Brain pericyte (primary cell): ENCODE data around the gene C6.
"Not testable (repeated sequence)": the region's sequence is repeated elsewhere in the genome, so short reads cannot be mapped to it uniquely, and the experiment has no call there.

Experiments
- DNase-seq: peaks from one replicate; pipeline ENCODE4 v3.0.0-alpha.2; 2012; ENCODE audit warnings: low read depth, low spot score

C6 gene

DNA sequence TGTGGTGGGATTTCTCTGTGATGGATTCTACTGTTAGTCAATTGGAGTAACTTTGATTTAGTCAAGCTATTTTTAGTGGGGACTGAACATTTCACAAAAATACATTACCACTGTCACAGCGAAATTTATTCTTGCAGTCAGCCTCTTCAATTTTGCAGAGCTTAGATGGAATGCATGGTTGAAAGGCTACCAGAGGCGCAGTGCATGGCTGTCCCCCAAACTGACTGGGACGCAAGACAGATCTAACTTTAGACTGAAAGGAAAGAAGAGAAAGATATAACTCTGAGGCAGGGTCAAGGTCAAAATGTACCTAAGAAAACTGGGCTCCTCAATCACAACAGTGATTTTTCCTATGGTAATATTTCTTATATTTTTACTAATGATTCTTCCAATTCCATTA is 13.7 kb downstream of the C6 start:
- DNase-seq: no peak

DNA sequence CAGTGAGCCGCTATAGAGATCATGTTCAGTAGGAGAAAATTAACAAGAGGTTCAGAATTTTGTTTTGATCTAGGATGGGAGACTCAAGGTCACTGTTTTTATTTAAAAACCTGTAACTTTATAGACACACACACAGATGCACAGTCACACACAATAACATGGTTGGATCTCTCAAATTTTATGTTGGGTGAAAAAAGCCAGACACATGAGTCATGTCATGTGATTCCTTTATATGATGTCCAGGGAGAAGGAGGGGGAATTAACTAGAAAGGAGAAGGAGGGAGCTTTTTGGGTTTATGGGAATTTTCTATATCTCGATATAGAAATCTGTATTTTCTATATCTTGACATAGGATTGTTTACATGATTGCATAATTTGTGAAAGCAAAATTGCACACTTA is 17.1 kb downstream of the C6 start:
- DNase-seq: no peak

DNA sequence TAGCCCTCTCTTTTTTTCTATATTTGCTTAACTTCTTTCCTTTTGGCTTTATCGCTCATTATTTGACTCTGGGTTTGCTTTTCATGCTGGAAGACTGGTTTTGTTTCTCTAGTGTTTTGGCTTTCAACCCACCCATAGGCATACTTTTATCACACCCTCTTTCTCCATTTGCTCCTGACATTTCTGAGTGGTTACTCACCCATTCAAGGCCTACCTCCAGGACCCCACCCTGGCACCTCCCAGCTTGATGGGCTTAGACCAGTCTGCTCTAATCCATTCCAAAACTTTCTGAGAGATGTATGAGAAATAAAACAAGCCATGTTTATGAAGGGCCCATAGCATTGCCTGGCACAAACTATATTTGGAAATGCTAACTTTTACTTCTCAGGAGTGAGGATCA is 18.1 kb downstream of the C6 start:
- no peak for DNase-seq

DNA sequence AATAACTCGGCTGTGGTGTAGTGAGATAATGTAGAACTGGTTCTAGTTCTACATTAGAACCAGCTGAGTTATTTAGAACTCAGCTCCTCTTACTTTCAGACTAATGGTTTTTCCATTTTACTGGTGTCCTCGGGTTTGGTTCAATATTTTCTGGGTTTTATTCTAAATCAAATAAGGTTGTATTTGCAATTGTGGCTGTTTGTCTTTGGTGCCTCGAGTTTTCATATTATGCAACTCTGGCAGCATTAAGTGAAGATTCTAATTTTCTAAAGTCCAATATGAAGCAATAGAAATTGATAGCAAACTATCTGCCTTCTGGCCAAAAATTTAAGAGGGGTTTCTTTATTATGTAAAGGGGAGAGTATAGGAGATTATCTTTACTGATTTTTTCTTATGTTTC is 19.0 kb downstream of the C6 start:
- DNase-seq: no peak

DNA sequence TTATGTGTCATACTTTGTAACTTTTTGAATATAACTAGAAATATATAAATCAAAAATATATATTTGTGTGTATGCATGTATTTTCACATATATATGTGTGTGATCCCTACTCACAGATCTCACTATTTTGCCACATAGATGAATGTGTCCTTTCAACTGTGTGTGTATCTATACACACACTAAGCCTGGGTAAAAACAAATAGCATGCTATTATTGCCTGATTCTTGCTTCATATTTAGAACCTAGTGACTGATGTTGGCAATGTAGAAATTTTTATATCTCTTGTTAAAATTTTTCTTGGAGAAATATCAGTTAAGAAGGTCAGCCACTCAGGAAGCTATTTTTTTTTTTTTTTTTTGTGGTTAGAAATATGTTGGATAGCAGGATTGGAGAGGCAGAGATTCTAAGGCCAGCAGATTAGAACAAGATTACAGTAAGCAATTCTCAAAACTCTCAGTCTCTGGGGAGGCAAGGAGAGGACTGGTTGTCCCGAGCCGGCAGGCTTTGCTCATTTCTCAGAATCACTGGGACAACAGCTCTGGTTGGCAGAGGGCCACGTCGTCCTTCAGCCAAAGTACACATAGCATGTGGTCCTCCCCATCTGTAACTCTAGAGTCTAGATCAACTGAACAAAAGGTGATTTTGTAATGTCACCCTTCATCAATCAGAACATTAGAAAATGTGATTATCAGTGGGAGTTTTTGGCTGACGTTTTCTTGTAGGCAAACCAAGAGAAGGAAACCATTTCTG is 19.7 kb downstream of the C6 start:
- peak; percentile 86 for DNase-seq

DNA sequence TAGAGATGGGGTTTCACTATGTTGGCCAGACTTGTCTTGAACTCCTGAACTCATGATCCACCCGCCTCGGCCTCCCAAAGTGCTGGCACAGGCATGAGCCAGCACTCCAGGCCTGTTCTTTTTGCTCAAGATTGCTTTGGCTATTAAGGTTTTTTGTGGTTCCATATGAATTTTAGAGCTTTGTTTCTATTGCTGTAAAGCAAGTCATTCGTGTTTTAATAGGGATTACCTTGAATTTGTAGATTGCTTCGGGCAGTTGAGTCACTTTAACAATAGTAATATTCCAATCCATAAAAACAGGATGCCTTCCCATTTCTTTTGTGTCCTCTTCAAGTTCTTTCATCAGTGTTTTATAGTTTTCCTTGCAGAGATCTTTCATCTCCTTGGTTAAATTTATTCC is 22.1 kb downstream of the C6 start:
- DNase-seq: no peak

DNA sequence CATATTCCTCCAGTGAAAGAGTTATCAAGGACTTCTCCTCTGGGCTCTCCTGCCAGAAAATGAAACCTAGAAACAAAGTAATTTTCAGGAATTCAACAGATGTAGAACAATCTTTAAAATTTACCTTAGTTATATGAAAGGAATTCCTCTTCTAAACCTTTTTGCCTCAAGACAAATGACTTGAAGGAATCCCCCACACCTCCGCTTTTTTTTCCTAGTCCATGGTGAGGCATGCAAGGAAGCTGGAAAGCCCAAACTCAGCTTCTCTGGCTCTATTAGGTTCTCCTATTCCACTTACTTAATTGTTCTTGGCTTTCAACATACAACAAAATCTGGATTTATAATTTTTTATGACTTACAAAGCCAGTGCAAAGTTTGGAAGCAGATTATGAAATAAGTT is 27.2 kb downstream of the C6 start:
- DNase-seq: no peak

DNA sequence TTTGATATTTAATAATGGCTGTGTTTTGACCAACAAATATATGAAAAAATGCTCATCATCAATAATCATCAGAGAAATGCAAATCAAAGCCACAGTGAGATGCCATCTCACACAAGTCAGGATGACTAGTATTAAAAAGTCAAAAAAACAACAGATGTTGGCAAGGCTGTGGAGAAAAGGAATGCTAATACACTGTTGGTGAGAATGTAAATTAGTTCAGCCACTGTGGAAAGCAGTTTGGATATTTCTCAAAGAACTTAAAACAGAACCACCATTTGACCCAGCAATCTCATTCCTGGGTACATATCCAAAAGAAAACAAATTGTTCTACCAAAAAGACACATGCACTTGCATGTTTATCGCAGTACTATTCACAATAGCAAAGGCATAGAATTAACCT is 30.0 kb downstream of the C6 start:
- DNase-seq: not testable (repeated sequence)

DNA sequence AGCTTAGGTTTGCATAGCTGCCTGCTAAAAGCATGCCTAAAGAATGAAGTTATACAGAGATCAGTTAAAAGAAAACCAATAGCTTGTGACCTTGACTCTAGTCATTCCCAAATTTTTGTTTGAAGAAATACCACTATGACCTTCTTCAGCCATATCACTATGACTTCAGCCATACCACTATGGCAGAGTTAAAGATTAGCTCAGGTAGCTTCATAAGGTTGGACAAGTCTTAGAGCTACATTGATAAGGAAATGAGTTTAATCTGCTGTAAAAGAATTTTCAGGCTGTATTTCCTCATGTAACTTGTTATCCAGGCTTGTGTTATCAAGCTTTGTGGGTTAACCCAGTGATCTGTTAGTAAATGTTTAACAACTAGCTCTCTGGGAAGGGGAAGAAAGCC is 30.7 kb downstream of the C6 start:
- DNase-seq: no peak

DNA sequence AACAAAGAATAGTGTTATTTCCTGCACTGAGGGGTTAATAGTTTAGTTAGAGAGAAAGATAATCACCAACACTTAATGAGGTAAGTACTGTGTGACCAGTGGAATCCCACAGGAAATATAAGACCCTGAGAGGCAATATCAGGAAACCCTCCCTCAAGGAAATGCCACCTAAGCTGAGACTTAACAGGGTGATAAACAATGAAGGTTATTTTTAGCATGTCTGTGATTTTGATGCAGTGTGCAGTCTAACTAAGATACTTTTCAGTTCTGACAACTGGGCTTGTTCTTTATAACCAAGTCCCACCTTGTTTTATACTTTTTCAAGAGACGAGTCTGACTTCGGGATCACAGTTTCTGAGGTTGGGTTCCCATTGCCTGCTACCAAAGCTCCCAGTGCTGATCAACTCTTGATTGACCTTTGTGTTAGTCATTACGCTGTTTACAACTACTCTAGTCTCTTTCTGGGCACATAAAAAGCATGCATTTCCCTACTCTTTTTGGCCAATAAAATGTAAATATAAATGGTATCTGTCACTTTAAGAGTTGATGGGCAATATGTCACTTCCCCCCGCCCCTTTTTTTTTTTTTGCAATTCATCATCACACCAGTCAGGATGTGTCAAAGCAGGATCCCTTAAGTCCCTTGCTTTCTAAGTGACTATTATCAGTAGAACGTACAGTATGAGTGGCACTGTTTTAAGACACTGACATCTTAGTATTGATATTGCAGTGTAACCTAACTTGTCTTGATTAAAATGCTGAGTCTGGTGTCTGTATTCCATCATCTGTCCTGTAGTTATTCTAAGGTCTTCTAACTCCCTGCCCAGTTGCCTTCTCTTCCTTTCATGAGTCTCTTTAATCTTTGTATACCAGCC is 31.4 kb downstream of the C6 start:
- no peak for DNase-seq

DNA sequence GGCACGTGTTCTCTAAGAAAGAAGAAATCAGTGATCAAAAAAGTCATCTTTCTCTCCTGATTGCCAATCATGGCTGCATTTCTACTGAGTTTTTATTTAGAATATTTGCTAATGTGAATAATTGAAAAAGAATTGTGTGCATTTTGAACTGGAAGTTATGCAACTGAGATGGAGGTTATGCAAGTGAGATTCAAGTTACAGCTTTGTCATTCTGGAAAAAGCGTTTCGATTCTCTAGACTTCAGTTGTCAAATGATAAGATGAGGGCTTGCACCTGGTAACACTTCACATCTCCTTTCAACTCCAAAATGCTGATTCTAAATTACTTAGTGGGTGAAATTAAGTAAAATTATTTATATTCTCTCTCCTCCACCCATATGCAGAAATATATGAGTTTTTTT is 36.4 kb downstream of the C6 start:
- DNase-seq: no peak

DNA sequence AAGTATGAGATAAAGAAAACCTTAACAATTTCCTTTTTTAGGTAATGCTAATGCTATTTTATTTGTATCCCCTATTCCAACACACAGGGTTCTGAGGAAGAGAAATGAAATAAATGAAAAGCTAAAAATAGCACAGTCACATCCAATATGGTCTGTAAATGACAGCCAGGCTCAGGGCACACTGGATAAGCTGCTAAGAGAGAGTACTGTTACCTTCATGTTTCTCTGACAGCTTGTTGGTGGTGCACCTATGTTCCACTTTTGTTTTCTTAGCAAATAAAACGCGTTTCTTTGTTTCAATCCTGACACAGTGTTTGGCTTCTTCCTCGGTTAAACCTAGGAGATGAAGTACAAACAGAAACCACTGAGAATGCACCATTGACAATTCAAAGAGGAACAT is 41.3 kb downstream of the C6 start:
- no peak for DNase-seq

DNA sequence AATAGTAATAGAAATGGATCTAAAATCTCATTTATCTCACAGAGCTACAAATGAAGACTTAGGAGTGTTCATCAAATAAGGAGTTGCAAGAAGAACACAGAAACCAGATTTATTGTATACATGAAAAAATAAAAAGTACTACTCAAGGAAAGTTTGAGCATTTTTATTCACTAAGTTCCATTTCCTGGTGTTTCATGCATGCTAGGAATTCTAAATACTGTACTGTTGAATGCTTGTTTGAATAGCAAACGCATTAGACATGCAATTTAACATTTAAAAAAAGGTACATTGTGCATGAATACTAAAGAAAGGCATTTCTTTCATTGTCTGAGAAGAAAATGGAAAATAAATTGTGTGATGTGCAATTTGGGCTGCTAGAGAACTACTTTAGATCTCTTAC is 52.1 kb downstream of the C6 start:
- DNase-seq: no peak

DNA sequence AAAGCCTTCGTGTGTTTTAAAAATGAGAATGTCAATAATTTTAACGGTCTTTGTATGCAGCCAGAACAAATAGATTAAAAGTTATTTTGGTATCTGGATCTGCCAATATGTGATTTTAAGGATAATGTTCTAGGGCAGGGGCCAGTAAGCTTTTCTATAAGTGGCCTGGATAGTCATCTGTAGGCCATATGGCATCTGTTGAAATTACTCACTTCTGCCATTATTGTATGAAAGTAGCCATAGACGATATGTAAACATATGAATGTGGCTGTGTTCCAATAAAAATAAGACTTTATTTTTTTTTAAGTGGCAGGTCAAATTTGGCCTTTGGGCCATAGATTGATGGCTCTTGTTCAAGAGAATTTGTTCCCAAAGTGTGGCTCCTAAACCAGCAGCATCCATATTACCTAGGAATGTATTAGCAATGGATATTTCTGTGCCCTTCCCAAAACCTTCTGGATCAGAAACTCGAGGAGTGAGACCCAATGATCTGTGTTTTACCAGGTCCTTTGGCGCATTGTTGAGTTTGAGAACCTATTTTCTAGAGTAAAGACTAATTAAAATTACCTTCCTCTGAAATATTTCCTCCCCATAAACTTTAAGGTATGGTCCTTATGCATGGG is 55.9 kb downstream of the C6 start:
- DNase-seq: no peak

DNA sequence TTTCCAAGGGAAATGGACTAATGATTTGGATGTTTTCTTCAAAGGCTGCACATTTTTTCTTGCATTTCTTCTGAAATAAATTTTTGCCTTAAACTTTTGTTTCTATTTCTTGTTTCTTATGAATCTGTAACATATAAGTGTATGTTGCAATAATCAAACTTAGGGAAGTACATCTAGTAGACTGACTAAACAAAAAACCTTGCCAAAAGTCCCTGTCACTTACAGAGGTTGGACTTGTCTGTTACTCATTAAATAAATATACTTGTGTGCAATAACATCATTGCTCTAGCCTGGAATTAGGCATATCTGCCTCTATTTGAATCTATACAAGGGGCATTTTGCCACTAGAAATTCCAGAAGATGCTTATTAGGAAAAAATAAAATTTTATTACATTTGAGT is 56.6 kb downstream of the C6 start:
- DNase-seq: no peak

DNA sequence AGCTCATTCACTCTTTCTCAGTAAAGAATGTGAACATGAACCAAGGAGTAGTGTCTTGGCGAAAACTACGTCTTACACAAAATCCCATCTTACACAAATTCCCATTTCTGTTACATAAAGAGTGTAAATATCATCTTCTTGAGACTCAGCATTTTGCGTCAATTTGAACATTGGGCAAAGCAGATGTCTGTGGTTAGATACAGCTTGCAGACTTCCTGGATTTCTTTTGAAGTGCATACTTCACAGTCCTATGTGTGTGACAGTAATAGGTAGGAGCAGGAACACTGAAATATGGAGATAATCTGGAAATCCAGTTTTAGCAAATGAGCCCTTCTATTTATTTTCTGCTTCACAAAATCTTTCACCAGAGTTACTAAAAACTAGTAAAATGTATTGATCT is 58.8 kb downstream of the C6 start:
- no peak for DNase-seq

DNA sequence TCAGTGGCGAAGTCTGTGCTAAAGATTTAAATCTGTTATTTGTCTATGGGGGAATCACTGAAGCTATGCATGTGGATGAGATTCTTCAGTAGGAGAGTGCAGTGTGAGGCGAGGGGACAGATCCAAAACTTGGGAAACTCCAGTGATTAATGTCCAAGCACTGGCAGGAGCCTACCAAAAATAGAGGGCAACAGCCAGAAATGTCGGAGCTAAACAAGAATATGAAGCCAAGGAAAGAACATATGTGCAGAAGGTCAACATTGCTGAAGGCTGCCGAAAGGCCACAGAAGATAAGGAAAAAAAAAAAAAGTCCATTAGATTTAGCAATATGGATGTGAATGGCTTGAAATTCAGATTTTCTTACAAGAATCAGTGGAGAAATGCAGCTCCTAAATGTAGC is 61.8 kb downstream of the C6 start:
- no peak for DNase-seq

DNA sequence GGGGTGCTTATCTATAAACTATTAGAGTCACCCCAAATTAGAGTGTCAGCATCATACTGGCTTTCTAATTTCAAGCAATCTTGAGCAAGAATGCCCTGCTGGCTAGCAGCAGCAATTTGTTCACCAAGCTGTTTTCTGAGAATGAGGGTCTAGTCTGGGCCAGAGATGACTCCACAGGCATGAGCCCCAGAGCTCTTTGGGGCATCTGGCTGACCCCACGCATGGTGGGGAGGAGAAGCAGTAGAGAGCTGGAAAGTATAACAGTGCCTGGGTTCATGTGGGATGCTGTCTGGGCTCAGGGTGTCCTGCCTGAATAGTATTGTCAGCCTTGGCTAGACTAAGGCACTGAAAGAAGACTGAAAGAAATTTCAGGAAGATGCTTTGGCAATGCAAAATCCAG is 64.9 kb downstream of the C6 start:
- DNase-seq: no peak

DNA sequence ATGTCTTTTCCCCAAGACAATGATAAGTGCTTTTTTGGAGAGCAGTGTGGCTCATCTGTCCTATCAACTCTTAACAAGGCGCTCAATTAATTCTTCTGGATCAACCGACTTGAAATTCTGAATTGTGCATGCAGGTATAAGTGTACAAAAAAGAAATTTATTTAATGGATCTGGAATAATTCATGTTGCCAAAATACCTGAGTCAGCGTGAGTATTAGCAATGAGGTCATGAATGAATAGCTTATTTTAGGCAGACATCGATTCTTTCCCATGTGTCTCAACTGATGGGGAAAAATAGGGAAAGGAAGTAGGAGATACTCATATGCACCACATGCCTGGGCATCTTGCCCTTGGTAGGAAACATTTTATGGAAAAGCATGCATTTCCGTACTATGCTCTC is 68.0 kb downstream of the C6 start:
- DNase-seq: no peak

DNA sequence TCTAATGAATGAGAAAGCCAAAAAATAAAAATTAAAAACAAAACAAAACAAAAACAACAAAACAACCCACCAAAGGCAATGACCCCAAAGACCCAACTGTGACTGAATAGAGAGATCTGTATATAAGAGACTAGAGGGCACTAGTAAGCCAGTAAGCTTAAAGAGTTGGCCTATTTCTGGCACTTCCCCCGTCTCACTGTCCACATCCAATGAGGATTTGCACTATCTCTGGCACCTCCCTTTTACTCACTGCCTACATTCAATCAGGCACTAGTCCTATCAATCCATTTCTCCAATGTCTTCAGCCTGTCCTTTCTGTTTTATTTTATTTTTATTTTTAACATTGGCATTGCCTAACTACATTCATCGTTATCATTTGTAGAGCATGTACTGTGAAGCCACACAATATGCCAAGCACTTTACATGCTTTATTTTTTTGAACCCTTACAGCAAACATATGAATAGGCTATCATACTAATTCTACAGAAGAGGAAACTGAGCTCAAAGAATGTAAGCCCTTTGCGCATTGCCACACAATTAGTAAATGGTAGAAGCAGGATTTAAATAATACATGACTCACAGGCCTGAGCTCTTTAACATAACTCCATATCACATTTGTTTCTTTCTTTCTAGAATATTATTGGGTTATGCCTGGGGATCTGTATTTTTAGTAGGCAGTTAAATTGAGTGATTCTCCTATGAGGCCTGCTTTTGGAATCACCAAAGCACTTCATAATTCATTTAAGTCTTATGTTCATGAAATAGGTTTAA is 70.0 kb downstream of the C6 start:
- no peak for DNase-seq

DNA sequence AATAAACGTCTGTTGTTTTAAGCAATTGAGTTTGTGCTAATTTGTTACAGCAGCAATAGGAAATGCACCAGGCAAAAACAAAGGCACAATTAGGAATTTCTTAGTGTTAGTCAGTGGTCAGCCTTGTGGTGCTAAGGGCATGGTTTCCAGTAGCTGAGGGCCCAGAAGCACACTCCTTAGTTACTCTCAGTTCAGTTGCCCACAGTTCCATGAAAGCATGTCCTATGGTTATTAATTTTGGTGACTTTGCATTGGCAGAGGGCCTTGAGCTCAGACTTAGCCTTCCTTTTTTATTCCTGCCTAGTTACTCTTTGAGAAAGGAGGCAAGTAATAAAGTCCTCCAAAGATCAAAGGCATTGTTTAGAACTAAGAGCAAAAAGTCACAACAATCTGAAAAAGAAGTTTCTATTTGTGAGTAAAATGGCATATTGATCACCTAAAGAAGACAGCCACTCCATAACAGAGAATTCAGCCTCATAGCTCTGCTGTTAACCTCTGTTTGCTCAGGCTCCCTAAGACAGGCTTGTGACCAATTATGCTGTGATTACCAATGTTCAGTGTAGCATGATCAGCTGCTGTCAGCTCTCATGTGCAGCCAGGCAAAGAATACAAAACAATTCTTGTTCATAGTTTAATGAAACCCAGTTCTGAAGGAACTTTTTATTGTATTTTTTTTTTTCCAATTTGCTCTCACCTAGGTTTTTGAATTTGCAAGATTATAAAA is 85.2 kb downstream of the C6 start:
- no peak for DNase-seq
